ENCODE measurements around the gene SOS2. TPM values are rescaled to one million over a fixed set of nuclear protein-coding genes. Genes with fewer than 3 reads are reported as not detected.

Gene SOS2
- total RNA-seq, 1 experiment from 2014 or later, result 9.4 TPM

DNA sequence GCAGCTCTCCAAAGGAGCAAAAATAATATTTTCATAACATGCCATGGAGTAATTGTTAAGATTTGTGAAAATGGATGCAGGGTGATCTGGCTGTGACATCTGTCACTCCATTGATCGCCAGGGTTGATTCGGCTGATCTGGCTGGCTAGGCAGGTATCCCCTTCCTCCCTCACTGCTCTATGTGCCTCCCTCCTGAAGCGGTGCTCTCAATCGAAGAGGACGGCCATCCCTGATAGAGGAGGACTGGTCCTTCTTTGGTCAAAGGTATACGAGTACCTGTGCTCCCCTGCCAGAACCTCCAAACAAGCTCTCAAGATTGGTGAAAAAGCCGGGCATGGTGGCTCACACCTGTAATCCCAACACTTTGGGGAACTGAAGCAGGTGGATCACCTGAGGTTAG, 162.9 kb downstream of the SOS2 start:
- no peak overlapping the region for H3K4me3 Mint-ChIP-seq
- H2AFZ ChIP-seq (ENCODE audit: low read length), result no peak overlapping the region
- H3K9me3 ChIP-seq (ENCODE audit: control insufficient read depth, low read depth, low read length), result no peaks in the 10 kb centered on the region
- H3K27ac Mint-ChIP-seq, result no peak overlapping the region
- H4K20me1 ChIP-seq (ENCODE audit: control insufficient read depth, insufficient read depth, insufficient read length), result no peaks in the 10 kb centered on the region
- peaks cover 0 to 6% (median 4%) of the 10 kb centered on the region in 3 experiments; a peak in 4 of 7 replicates for H3K36me3 Mint-ChIP-seq (ENCODE audit: insufficient read depth in 1 of 3, low read depth in 3 of 3)
- TF ChIP-seq CTCF (conservative IDR thresholded peaks at IDR 0.05), result no peak
- no peak overlapping the region for H3K4ac ChIP-seq (ENCODE audit: low read depth, low read length)
- no peaks in the 10 kb centered on the region for H3K79me2 ChIP-seq (ENCODE audit: insufficient read depth, low read length)
- DNase-seq, result no peak
- no peak overlapping the region for H3K14ac ChIP-seq (ENCODE audit: insufficient read depth, low read length)
- H3K27ac ChIP-seq (ENCODE audit: insufficient read length, low read depth, low read length), result no peak overlapping the region
- no peaks in the 10 kb centered on the region for H3K27me3 ChIP-seq (ENCODE audit: insufficient read depth, low read length)
- no peak overlapping the region for H2BK5ac ChIP-seq (ENCODE audit: insufficient read length, low read length)
- WGBS (ENCODE audit: extremely low coverage, insufficient read length, low lambda C conversion rate), result no CpG with 5 or more reads among the region's 7 CpGs
- no peak overlapping the region for H4K5ac ChIP-seq (ENCODE audit: insufficient read length, low read depth, low read length)
- H2BK120ac ChIP-seq (ENCODE audit: low read depth, low read length, poor library complexity, severe bottlenecking), result no peak overlapping the region
- peaks cover 6% of the 10 kb centered on the region in 2 experiments for H3K9me3 Mint-ChIP-seq
- no peak overlapping the region for H4K8ac ChIP-seq (replicated peaks; ENCODE audit: insufficient read length, low read depth, low read length)
- no peak overlapping the region for H2AK5ac ChIP-seq (ENCODE audit: insufficient read length, low read length)
- no peak overlapping the region for H3K9ac ChIP-seq (ENCODE audit: extremely low read depth, insufficient read length, low read length)
- H3K56ac ChIP-seq (ENCODE audit: insufficient read length, low read depth, low read length), result no peak overlapping the region
- H3K23ac ChIP-seq (ENCODE audit: insufficient read length, low read depth, low read length), result no peak overlapping the region
- H4K91ac ChIP-seq (ENCODE audit: insufficient read length, low read depth, low read length), result no peak overlapping the region
- no peak overlapping the region for H3K18ac ChIP-seq (ENCODE audit: insufficient read length, low read depth, low read length)
- no peaks in the 10 kb centered on the region for H3K23me2 ChIP-seq (ENCODE audit: insufficient read length, low read depth, low read length, poor library complexity, severe bottlenecking)
- peaks cover 3% of the 10 kb centered on the region; the same call in 1 of the 2 replicates for H3K27me3 Mint-ChIP-seq (ENCODE audit: low read depth)
- H3K4me2 ChIP-seq (ENCODE audit: insufficient read depth, insufficient read length, low read length), result no peak overlapping the region
- no peak overlapping the region for H3T11ph ChIP-seq (ENCODE audit: low read length)
- H3K4me1 ChIP-seq (ENCODE audit: insufficient read depth, low read length), result 0 out of 2 replicates have a peak, but pooled peaks cover 2% of the 10 kb centered on the region
- H2BK15ac ChIP-seq (ENCODE audit: low read depth, low read length), result no peak overlapping the region
- H3K79me1 ChIP-seq (ENCODE audit: insufficient read depth, low read depth, low read length, poor library complexity, severe bottlenecking), result no peaks in the 10 kb centered on the region
- peaks cover 0 to 8% of the 10 kb centered on the region in 2 experiments; a peak in 2 of 4 replicates for H3K4me1 Mint-ChIP-seq
- no peak overlapping the region for H2BK12ac ChIP-seq (ENCODE audit: insufficient read length, low read depth, low read length)
- no peak overlapping the region for H2BK20ac ChIP-seq (ENCODE audit: low read depth, low read length, poor library complexity, severe bottlenecking)

Measured in H9 (cell line).